GM12878 (cell line): ENCODE data around the gene SARS2. TPM values are rescaled to one million over a fixed set of nuclear protein-coding genes. Genes with fewer than 3 reads are reported as not detected.

Experiments
- ATAC-seq: fragments of 200-7000 bp; cut with Tn5 transposase; 3 replicates; pipeline ENCODE4 v1.9.1; 2020; ENCODE audit warnings: mild to moderate bottlenecking, moderate library complexity
- BruUV-seq: library from RNA; stranded (reverse); fragments of 400-500 nt; replicated peaks from 2 replicates; lab custom pipeline; 2021; lab: Mats Ljungman, UMichigan
- CTCF ChIA-PET: fragments of 300-600 bp; sonication (Branson Sonifier 250); formaldehyde crosslinking; extraction: SDS; loops from one replicate; lab custom pipeline; 2021; ENCODE audit warnings: inconsistent platforms; lab: Yijun Ruan, JAX
- POLR2A ChIA-PET: fragments of 350-600 bp; formaldehyde crosslinking; extraction: SDS; loops from one replicate; lab custom pipeline; 2021; ENCODE audit warnings: inconsistent platforms; lab: Charles Lee
- RAD21 ChIA-PET: fragments of 300-600 bp; sonication (Branson Sonifier 250); formaldehyde crosslinking; loops from one replicate; lab custom pipeline; 2023; ENCODE audit warnings: antibody characterized with exemption; ENCODE audit not compliant: unreplicated experiment; lab: Charles Lee
- SMC1A ChIA-PET: fragments of 300-600 bp; sonication (Branson Sonifier 250); formaldehyde crosslinking; loops from one replicate; lab custom pipeline; 2023; ENCODE audit not compliant: unreplicated experiment, uncharacterized antibody; lab: Charles Lee
- DNase-seq: peaks from one replicate; pipeline ENCODE4 v3.0.0-alpha.2; 2011; ENCODE audit warnings: low read depth, low spot score
- FAIRE-seq: peaks from 3 replicates; lab custom pipeline; 2011; peaks lifted over from hg19 to GRCh38; lab: Jason Lieb, UNC
- H2AFZ ChIP-seq: 2 replicates; pipeline ENCODE4 v1.6.0; 2011; ENCODE audit warnings: low read depth, low read length, control low read depth; ENCODE audit not compliant: control insufficient read depth
- H3K27ac ChIP-seq: 2 replicates; pipeline ENCODE4 v1.5.1; 2011; ENCODE audit warnings: control low read depth; ENCODE audit not compliant: control insufficient read depth, insufficient read depth
- H3K27me3 ChIP-seq, 2 experiments: replicated peaks in 1 of 2; 2 replicates each; pipeline versions ENCODE4 v1.6.0 to v1.6.1; 2011; ENCODE audit warnings: low read length in 1 of 2; ENCODE audit not compliant: control insufficient read depth in 2 of 2, insufficient read depth in 2 of 2
- H3K36me3 ChIP-seq, 2 experiments: 2 replicates each; pipeline ENCODE4 v1.5.1; 2011; ENCODE audit warnings: low read length in 1 of 2; ENCODE audit not compliant: control insufficient read depth in 2 of 2, insufficient read depth in 2 of 2
- H3K4me1 ChIP-seq: 2 replicates; pipeline ENCODE4 v1.6.1; 2011; ENCODE audit warnings: mild to moderate bottlenecking, low read length, moderate library complexity, mixed read lengths; ENCODE audit not compliant: control insufficient read depth, insufficient read depth
- H3K4me2 ChIP-seq: 2 replicates; pipeline ENCODE4 v1.6.0; 2011; ENCODE audit warnings: control low read depth; ENCODE audit not compliant: control insufficient read depth, insufficient read depth
- H3K4me3 ChIP-seq: fragments of 200-600 bp; sonication (generic); 2 replicates; pipeline ENCODE4 v1.5.1; 2016
- H3K79me2 ChIP-seq: 2 replicates; pipeline ENCODE4 v1.6.0; 2011; ENCODE audit warnings: low read length; ENCODE audit not compliant: control insufficient read depth, insufficient read depth
- H3K9ac ChIP-seq: 2 replicates; pipeline ENCODE4 v1.8.0; 2011; ENCODE audit warnings: low read length, control low read depth, mixed read lengths; ENCODE audit not compliant: control insufficient read depth, insufficient read depth
- H3K9me3 ChIP-seq: replicated peaks from 3 replicates; pipeline ENCODE4 v1.5.1; 2011; ENCODE audit warnings: mild to moderate bottlenecking, low read length; ENCODE audit not compliant: control insufficient read depth, insufficient read depth
- H4K20me1 ChIP-seq: 2 replicates; pipeline ENCODE4 v1.6.0; 2011; ENCODE audit not compliant: control insufficient read depth, insufficient read depth
- BHLHE40 ChIP-seq, 2 experiments: fragments of 450-650 bp in 1 of 2; IDR thresholded peaks; 2 replicates each; pipeline ENCODE4 v1.6.1; 2011 to 2017; ENCODE audit warnings: low read depth in 2 of 2, borderline replicate concordance in 1 of 2, improper control_type of control experiment in 1 of 2, low read length in 1 of 2, mild to moderate bottlenecking in 1 of 2
- CBX3 ChIP-seq: fragments of 200-600 bp; sonication (generic); IDR thresholded peaks from 2 replicates; pipeline ENCODE4 v1.6.1; 2016; ENCODE audit warnings: low read depth, borderline replicate concordance
- CEBPB ChIP-seq, 2 experiments: fragments of 150-350 bp in 1 of 2; IDR thresholded peaks; 2 replicates each; pipeline ENCODE4 v1.6.1; 2012 to 2014; ENCODE audit warnings: low read depth in 2 of 2, low read length in 2 of 2, borderline replicate concordance in 1 of 2, inconsistent platforms in 1 of 2
- EZH2 ChIP-seq: IDR thresholded peaks from 2 replicates; pipeline ENCODE4 v1.6.1; 2012; ENCODE audit warnings: low read depth, mild to moderate bottlenecking, control low read depth, inconsistent platforms, low read length, borderline replicate concordance; ENCODE audit not compliant: control insufficient read depth
- GATAD2B ChIP-seq: fragments of 450-650 bp; conservative IDR thresholded peaks from 2 replicates; pipeline ENCODE4 v1.6.1; 2017; ENCODE audit warnings: low read depth, mild to moderate bottlenecking, moderate library complexity
- JUNB ChIP-seq: IDR thresholded peaks from 2 replicates; pipeline ENCODE4 v1.6.1; 2016; ENCODE audit warnings: antibody characterized with exemption, mild to moderate bottlenecking
- MEF2B ChIP-seq: fragments of 450-650 bp; IDR thresholded peaks from 2 replicates; pipeline ENCODE4 v1.6.1; 2018; ENCODE audit warnings: mild to moderate bottlenecking, moderate library complexity; ENCODE audit not compliant: partially characterized antibody, poor library complexity, severe bottlenecking
- PAX5 ChIP-seq: IDR thresholded peaks from 2 replicates; pipeline ENCODE4 v1.6.1; 2011; ENCODE audit warnings: low read depth, low read length, borderline replicate concordance
- POLR2A ChIP-seq: IDR thresholded peaks from 2 replicates; pipeline ENCODE4 v1.6.1; 2011; ENCODE audit warnings: low read depth, mild to moderate bottlenecking, low read length
- RELA ChIP-seq: fragments of 450-650 bp; IDR thresholded peaks from 2 replicates; pipeline ENCODE4 v1.8.0; 2014; ENCODE audit warnings: borderline replicate concordance; ENCODE audit not compliant: partially characterized antibody
- SIX5 ChIP-seq: IDR thresholded peaks from 2 replicates; pipeline ENCODE4 v1.6.1; 2011; ENCODE audit warnings: mild to moderate bottlenecking, low read depth, low read length, moderate library complexity; ENCODE audit not compliant: severe bottlenecking
- SMAD5 ChIP-seq: IDR thresholded peaks from 2 replicates; pipeline ENCODE4 v1.6.1; 2016; ENCODE audit warnings: antibody characterized with exemption, low read depth
- WRNIP1 ChIP-seq: IDR thresholded peaks from 2 replicates; pipeline ENCODE4 v1.6.1; 2011; ENCODE audit warnings: low read depth, low read length, improper control_type of control experiment, borderline replicate concordance
- ZZZ3 ChIP-seq: IDR thresholded peaks from 2 replicates; pipeline ENCODE4 v1.6.1; 2011; ENCODE audit warnings: low read depth; ENCODE audit not compliant: control insufficient read depth, insufficient read length
- WGBS: methylation state at CpG from one replicate; pipeline ENCODE4 v1.1.6; 2016; ENCODE audit warnings: low lambda C conversion rate; ENCODE audit not compliant: insufficient replicate concordance, insufficient coverage; ENCODE audit errors: missing lambda C conversion rate; 5-methylcytosine and 5-hydroxymethylcytosine counted together
- in situ Hi-C: fragments of 300-500 bp; cut with MboI; formaldehyde crosslinking; loops from 9 replicates; pipeline ENCODE4 v1.14.3; 2018; ENCODE audit warnings: mixed read lengths
- intact Hi-C: fragments of 100-400 bp; cut with micrococcal nuclease; formaldehyde crosslinking; loops from one replicate; pipeline ENCODE4 v1.14.2; 2022; ENCODE audit not compliant: unreplicated experiment
- polyA plus RNA-seq, 11 experiments: library from polyadenylated mRNA; depleted of rRNA in 4 of 11; unstranded in 6 of 11; stranded (reverse) in 5 of 11; fragments of >200 nt; fragmentation: Nextera tagmentation in 4 of 11; fragmentation: Illumina TruSeq in 1 of 11; extraction: Ambion mirVana in 4 of 11; extraction: Trizol in 1 of 11; gene quantifications; 1 replicate in 1 of 11; 2 replicates in 10 of 11; pipeline versions ENCODE4 v1.2.1 to v1.2.3, GENCODE V29; 2011 to 2016; ENCODE audit warnings: inconsistent platforms in 2 of 11, missing spikeins in 2 of 11, low read depth in 1 of 11
- total RNA-seq, 4 experiments: library from RNA; depleted of rRNA in 3 of 4; stranded (reverse); fragments of >200 nt in 3 of 4; fragmentation: Illumina TruSeq in 1 of 4; extraction: Trizol in 1 of 4; gene quantifications; 2 replicates each; pipeline versions ENCODE4 v1.2.1 to v1.2.3, GENCODE V29; 2013 to 2021
- TF ChIP-seq, protein P1 (sequence below): fragments of 450-650 bp; IDR thresholded peaks from 2 replicates; pipeline ENCODE4 v1.6.1; 2017; ENCODE audit warnings: mild to moderate bottlenecking, low read depth, inconsistent platforms; ENCODE audit not compliant: poor library complexity, severe bottlenecking

SARS2 gene
- total and polyA plus RNA-seq, 10 of the 15 experiments (the other 5 are each of a cell fraction or from before 2014, with no cell fraction given) = 2.6 to 50.3 (median 27.5) TPM

DNA sequence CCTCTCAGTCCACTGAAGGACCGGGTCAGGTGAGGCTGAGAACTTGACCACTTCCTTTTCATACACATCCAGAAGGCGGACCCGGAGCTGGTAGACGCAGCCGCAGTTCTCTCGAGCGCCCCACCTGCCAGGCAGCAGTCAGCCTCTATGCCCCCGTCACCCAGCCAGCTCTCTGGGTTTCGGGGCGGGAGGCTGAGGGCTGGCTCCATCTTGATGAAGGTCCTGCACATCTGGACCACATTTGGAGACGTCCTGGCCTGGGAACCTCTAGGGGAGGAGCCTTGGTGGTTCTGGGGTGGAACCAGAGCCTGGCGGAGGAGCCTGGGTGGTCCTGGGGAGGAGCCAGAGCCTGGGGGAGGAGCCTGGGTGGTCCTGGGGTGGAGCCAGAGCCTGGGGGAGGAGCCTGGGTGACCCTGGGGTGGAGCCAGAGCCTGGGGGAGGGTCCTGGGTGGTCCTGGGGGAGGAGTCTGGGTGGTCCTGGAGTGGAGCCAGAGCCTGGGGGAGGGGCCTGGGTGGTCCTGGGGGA lies 14.5 kb upstream of the SARS2 start:
- WGBS = 94% methylated on average over 12 of the region's 12 CpGs
- Histone ChIP-seq H3K36me3 (no peaks in the 10 kb centered on the region), H3K9me3 (no peaks in the 10 kb centered on the region; the same call in 2 of the 3 replicates), H3K9ac (no peak overlapping the region), H3K4me2 (no peak overlapping the region)
- POLR2A ChIA-PET = no interaction called here
- BruUV-seq = no TSS peak
- SMC1A ChIA-PET = no interaction called here
- TF ChIP-seq CEBPB (IDR thresholded peaks at IDR 0.05; ENCODE audit: borderline replicate concordance in 1 of 2, low read depth in 2 of 2, low read length in 2 of 2) (no peak), SIX5 (no peak), WRNIP1 (no peak)
- TF ChIP-seq, all 136 proteins: peak for 0
- no peaks in the 10 kb centered on the region for H3K79me2 ChIP-seq
- in situ Hi-C loops = no loop called here
- ATAC-seq (no peak), FAIRE-seq (no peak), DNase-seq (no peak)
- intact Hi-C loops = no loop called here
- no peaks in the 10 kb centered on the region for H3K4me1 ChIP-seq
- ChIA-PET CTCF (interaction anchor here (1.4 kb wide), 1 partner anchor 15 kb away, joined by 3 read pairs; the partner anchor contains the start of genes MRPS12 and SARS2), RAD21 (no interaction called here)
- H3K27me3 ChIP-seq = no peaks in the 10 kb centered on the region; a peak in 1 of 4 replicates
- H3K27ac ChIP-seq = no peak overlapping the region
- H2AFZ ChIP-seq = no peak overlapping the region
- H3K4me3 ChIP-seq = no peak overlapping the region
- no peaks in the 10 kb centered on the region for H4K20me1 ChIP-seq

DNA sequence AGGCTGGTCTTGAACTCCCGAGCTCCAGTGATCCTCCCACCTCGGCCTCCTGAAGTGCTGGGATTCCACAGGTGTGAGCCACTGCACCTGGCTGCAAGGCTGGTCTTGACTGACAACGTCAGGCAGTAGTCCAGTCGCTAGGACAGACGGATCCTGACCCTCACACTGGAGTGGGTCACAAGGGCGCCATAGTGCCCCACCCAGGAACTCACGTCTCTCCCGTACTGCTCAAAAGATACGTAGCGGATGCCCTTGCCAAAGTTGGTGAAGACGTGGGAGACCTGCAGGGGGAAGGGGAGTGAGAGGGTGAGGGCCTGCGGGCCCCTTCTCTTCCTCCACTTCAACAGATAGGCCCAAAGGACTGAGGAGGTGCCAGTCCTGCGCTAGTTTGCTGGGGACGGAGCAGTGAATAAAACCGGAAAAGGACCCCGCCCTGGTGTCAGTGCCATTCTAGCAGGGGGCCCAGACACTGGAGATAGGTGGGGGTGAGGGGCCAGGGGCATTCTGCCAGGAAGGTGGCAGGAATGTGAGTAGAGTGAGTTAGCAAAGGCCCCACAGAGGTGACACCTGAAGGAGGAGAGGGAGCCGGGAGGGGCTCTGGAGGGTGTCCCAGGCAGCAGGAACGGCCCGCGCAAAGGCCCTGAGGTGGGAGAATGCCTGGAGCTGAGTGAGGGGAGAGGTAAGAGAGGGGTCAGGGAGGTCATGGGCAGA lies 12.1 kb upstream of the SARS2 start:
- BruUV-seq = no TSS peak
- intact Hi-C loops = no loop called here
- CTCF ChIA-PET = no interaction called here
- TF ChIP-seq RELA (no peak), JUNB (no peak), POLR2A (no peak), SMAD5 (no peak), EZH2 (no peak), PAX5 (no peak), GATAD2B (no peak), CBX3 (no peak), BHLHE40 (IDR thresholded peaks at IDR 0.05; ENCODE audit: borderline replicate concordance in 1 of 2, low read depth in 2 of 2, low read length in 1 of 2) (no peak), MEF2B (no peak), ZZZ3 (no peak)
- TF ChIP-seq, protein P1, sequence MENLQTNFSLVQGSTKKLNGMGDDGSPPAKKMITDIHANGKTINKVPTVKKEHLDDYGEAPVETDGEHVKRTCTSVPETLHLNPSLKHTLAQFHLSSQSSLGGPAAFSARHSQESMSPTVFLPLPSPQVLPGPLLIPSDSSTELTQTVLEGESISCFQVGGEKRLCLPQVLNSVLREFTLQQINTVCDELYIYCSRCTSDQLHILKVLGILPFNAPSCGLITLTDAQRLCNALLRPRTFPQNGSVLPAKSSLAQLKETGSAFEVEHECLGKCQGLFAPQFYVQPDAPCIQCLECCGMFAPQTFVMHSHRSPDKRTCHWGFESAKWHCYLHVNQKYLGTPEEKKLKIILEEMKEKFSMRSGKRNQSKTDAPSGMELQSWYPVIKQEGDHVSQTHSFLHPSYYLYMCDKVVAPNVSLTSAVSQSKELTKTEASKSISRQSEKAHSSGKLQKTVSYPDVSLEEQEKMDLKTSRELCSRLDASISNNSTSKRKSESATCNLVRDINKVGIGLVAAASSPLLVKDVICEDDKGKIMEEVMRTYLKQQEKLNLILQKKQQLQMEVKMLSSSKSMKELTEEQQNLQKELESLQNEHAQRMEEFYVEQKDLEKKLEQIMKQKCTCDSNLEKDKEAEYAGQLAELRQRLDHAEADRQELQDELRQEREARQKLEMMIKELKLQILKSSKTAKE = no peak

More for the DNA sequence above, 12.1 kb upstream of the SARS2 start:
- no peaks in the 10 kb centered on the region for H3K36me3 ChIP-seq
- no peak overlapping the region for H3K4me2 ChIP-seq
- no peaks in the 10 kb centered on the region for H4K20me1 ChIP-seq
- no peaks in the 10 kb centered on the region for H3K79me2 ChIP-seq
- H3K4me3 ChIP-seq = no peak overlapping the region
- no peaks in the 10 kb centered on the region for H3K9me3 ChIP-seq
- H3K9ac ChIP-seq = no peak overlapping the region
- in situ Hi-C loops = no loop called here
- DNase-seq (no peak), FAIRE-seq (no peak), ATAC-seq (no peak)
- ChIA-PET RAD21 (no interaction called here), POLR2A (no interaction called here), SMC1A (no interaction called here)
- no peaks in the 10 kb centered on the region for H3K4me1 ChIP-seq
- H2AFZ ChIP-seq = no peak overlapping the region
- 76% methylated on average over 20 of the region's 20 CpGs for WGBS
- no peaks in the 10 kb centered on the region; a peak in 1 of 4 replicates for H3K27me3 ChIP-seq
- H3K27ac ChIP-seq = no peak overlapping the region
